ENCODE results near the gene TBC1D22A.
"Not testable (repeated sequence)": the region's sequence is repeated elsewhere in the genome, so short reads cannot be mapped to it uniquely, and the experiment has no call there.

TBC1D22A gene

DNA sequence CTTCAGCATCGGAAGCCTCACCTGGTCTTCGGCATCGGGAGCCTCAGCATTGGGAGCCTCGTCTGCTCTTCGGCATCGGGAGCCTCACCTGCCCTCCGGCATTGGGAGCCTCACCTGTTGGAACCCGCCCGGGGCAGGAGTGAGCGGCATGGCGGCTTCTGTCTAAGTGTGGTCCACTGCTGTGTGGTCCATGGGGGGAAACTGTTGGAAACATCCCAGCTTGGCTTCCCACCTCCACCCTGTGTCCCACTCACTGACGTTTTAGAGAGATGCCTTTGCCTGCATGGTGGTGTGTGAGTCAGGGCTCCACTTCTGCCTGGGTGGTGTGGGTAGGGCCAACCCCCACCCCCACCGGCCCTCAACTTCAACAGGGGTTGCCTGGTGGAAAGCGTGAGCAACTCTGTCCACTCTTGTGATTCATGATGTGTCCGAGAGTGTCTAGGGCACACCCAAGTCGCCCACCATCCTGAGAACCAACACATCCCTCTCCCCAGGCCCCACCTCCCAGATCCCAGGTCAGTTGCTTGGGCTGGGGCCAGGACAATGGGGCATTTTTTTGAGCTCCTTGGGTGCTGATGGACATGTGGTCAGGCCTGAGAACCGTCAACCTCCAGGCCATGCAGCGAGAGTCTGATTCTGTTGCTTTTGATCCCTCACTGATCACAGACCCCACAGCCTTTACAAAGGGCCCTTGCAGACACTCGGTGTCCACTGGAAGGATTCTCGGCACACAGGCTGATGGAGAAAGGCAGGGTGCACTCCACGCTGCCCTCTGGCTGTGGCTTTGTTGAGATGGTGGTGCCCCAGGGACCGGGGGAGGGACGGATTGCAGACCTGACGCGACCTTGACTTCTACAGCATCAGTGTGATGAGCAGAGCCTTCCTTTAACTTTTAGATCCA is 406.7 kb downstream of the TBC1D22A start:
- no peak for DNase-seq (ENCODE audit: low read depth in 2 of 2)

DNA sequence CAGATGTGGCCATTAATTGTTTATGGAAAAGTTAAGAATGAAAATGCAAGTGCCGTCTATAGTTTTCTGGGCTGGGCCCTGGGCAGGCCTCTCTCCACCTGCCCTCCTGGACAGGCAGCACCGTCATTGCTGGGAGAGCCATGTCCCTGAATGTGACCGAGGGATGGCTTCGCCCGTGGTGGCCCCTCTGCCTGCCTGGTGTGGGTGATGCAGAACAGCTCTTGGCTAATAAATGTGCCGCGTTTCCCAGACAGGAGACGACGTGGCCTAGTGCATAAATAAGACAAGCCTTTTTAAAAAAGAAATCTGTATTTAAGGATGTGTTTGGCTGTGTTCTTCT is 407.3 kb downstream of the TBC1D22A start:
- no peak for DNase-seq (ENCODE audit: low read depth in 2 of 2)

DNA sequence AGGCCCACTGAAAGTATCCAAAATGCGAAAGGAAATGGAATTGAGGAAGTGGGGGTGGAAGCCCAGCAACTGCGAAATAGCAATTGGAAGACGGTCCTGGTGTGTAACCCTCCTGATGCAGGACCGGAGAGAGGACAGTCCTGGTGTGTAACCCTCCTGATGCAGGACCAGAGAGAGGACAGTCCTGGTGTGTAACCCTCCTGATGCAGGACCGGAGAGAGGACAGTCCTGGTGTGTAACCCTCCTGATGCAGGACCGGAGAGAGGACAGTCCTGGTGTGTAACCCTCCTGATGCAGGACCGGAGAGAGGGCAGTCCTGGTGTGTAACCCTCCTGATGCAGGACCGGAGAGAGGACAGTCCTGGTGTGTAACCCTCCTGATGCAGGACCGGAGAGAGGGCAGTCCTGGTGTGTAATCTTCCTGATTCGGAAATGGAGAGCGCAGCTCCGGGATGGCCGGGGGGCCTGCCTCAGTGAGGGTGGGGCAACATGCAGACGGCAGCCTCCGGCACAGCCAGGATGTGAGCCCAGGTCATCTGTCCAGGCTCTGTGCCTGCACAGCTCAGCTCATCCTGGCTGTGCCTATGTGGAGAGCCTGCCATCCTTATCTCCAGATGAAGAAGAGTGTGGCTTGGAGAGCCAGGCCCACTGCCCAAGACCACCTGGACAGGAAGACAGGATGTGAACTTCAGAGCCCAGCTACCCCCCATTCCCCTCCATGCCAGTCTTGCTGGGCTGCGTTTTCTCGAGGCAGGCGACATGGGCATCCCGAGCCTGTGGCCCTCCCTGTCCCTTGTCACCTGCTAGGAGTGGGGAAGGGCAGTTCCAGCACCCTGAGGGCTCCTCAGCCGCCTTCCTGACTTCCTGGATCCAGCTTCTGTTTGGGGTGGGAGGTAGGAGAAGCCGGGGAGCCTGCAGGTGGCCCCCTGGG is 408.3 kb downstream of the TBC1D22A start:
- DNase-seq (ENCODE audit: low read depth in 2 of 2) = not testable (repeated sequence)

DNA sequence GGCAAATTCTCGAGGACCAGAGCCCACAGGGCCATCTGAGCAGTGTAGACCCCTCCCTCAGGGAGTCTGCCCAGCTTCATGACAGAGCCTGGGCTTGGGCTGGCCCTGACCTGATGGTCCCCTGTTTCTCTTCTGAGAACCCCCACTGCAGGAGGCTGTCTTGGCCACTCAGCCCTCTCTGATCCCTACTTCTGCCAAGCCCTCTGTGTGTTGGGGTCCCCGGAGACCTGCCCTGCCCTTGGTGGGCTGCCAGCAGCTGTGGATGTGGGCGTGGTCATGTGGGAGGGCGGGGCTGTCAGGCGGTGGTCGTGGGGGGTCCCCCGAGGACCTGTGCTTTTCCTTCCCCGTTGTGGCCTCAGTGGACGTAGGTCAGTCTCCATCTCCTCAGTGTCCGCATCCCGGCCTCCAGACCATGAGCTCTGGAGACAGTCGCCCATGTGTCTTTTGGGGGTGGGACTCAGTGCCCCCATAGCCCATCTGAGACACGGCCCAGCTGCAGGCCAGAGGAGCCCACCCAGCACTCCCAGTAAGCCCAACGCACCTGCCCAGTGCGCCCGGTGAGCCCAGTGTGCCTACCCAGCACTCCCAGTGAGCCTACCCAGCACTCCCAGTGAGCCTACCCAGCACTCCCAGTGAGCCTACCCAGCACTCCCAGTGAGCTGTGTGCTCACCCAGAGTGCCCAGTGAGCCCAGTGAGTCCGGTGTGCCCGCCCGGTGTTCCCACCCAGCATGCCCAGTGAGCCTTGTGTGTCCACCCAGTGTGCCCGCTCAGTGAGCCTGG is 409.2 kb downstream of the TBC1D22A start:
- DNase-seq (ENCODE audit: low read depth in 2 of 2) = no peak

DNA sequence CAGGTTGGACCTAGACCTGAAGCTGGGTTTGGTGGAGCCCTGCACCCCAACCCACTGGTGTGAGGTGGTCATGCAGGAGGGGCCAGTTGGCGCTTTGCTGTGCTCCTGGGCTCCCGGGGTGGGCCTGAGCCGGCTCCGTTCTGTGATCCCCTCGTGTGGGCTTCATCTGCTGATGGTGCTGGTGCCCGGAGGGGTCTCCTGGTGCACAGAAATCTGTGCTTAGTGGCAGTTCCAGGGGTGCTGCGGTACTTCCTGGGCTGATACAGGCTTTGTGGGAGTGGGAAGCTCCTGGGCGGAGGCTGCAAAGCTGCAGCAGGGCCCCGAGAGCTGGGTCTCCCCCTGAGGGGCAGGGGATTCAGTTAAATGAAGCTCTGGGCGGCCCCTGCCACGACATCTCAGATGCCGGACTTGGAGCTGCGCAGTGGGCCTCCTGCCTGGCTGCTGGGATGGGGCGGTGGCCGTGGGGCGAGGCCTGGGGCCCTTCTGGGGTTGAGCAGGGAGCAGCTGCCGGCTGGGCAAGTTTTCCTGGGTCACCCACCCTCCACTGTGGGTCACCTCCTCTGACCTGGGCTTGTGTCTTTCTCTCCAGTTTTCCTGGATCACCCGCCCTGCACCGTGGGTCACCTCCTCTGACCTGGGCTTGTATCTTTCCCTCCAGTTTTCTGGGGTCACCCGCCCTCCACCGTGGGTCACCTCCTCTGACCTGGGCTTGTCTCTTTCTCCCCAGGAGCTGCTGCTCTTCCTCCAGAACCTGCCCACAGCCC is 410.5 kb downstream of the TBC1D22A start:
- no peak for DNase-seq (ENCODE audit: low read depth in 2 of 2)

DNA sequence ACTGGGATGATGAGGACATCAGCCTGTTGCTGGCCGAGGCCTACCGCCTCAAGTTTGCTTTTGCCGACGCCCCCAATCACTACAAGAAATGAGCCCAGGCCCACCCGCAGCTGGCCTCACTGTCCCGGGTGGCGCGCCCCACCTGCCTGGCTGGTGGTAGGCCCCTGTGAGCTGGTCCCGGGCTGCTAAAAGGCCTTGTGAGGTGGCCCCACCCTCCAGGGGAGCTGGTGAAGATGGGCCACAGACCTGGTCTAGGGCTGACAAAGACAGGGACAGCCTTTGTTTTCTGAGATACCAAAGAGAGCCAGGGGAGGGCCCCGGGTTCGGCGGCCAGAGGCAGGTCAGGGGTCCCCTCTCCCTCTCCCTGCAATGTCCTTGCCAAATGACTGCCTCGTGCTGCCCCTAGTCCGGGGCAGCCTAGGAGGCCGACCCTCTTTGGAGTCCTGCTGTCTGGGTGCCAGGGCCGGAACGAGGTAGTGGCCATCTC is 411.1 kb downstream of the TBC1D22A start:
- no peak for DNase-seq (ENCODE audit: low read depth in 2 of 2)

DNA sequence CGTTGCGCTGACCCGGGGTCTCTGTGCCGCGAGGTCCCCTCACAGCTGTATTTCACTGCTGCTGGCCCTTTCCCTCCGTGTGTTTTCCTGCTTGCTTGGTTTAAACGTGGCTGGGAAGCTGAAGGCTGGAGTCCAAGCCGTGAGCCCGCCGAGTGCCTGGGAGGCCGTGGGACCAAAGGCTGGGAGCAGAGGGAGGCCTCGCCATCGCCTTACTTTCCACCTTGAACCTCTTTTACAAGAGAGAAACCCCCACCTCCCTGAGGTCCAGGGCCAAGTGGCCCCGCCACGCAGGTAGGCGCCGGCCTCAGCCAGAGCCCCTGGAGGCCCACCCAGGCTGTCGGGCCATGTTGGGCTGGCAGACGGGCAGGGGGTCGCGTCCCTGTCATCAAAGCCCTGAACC is 411.6 kb downstream of the TBC1D22A start:
- no peak for DNase-seq (ENCODE audit: low read depth in 2 of 2)

DNA sequence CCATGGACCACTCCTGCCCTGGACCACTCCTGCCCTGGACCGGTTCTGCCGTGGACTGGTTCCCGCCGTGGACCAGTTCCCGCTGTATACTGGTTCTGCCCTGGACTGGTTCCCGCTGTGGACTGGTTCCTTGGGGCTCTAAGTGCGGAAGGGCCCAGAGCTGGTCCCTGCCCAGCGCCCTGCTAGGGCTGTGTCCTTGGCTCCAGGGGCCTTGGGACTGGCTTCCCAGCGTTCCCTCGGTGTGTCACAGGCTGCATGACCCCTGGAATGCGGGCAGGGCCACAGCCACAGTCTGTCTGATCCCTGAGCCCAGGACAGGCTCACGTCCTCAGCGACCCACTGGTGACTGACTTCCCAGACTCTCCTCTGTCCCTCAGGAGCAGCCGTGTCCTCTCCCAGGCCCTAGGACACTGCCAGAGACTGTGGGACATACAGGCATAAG is 412.2 kb downstream of the TBC1D22A start:
- no peak for DNase-seq (ENCODE audit: low read depth in 2 of 2)

DNA sequence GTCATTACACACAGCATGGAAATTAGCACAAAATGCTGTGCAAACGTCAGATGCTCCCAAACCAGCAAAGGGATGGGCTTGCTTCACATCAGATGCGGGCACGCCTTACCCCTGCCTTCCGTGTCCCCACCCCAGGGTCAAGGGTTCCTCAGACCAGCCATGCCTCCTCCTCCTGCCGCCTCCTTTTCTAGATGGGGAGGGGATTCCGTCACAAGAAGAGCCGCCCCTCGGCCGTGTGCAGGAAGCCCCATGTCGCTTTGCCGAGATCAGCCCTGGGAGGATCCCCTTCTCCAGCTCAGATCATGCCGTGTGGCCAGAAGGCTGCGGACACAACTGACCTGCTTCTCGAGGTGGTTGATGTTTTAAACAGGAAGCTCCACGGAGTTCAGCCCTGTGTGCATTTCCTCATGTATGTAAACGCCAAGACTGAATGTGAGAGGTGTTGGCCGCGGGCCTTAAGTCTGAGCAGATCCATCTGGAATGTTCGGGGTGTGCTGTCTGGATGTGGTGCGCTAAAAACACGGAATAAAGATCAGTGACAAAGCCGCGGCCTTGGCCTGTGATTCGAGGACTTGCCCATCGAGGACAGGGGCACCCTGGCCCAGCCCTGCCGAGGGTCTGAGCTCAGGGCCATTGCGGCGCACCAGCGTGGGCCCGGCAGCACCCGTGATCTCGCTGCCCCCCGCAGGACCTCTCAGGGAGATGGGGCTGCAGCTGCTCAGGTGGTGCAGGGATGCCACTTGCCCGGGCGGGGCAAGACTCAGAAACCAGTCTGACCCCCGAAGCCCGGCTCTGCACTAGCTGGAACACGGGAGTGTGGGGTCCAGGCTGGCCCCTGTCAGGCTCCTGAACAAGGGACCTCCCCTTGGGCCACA is 412.9 kb downstream of the TBC1D22A start:
- DNase-seq (ENCODE audit: low read depth in 2 of 2) = no peak

DNA sequence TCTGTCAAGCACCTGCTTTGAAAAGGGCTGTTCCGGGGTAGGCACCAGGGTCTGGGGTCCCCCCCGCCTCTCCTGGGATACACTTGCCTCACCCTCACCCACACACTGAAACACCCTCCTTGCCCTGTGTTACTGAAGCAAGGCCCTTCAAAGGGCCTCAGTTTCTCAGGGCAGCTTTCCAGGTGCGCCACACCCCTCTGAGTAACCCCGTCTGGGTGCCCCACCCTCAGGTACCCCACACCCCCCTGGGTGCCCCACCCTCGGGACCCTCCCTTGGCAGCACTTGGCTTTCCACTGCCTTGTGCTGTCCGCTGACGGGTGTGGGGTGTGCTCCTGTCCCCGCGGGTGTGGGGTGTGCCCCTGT is 413.6 kb downstream of the TBC1D22A start:
- no peak for DNase-seq (ENCODE audit: low read depth in 2 of 2)

DNA sequence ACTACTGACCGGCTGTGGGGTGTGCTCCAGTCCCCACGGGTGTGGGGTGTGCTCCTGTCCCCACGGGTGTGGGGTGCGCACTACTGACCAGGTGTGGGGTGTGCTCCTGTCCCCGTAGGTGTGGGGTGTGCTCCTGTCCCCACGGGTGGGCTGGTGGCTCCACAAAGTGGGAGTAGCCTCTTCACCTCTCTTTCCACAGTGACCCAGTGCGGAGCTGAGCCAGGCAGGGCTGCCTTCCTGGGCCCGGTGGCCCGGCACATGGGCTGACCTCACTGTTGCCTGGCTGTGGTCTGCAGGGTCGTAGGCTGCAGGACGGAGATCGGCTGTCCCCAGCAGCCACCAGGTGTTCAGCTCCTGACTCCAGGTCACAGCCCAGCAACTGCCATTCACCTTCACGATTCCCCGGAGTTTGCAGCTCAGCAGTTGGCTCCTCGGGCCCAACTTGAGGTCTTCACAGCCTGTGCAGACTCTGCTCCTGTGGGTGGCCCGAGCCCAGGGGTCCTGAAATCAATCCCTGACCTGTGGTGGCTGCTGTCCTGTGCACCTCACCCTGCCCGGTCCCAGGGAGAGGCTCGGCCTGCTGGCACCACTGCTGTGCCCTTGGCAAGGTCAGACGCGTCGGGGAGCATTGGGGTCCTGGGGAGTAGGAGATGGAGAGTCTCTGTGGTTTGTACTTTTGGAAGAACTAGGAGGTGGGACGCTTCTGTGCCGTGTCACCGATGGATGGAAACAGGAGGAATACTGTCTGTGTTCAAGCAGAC is 414.3 kb downstream of the TBC1D22A start:
- DNase-seq (ENCODE audit: low read depth in 2 of 2) = no peak

DNA sequence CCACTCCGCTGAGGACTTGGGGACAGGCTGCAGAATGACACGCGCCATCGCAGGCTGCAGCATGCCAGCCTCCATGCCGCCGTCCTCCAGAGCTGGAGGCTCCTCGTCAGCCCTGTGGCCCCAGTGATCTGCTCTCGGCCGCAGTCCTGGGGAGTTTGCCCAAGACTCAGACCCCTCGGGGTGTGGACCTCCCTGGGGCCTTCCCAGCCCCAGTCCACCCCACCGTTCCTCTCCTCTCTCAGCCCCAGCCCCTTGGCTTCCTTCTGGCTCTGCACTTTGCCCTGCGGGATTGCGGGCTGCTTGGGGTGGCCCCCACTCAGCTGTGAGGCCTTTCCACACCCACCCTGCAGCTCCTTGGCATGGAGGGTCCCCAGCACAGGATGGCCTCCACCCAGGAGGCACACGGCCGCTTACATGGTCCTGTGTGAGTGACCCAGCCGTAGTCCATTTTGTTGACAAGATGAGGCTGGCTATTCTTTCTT is 414.9 kb downstream of the TBC1D22A start:
- no peak for DNase-seq (ENCODE audit: low read depth in 2 of 2)

DNA sequence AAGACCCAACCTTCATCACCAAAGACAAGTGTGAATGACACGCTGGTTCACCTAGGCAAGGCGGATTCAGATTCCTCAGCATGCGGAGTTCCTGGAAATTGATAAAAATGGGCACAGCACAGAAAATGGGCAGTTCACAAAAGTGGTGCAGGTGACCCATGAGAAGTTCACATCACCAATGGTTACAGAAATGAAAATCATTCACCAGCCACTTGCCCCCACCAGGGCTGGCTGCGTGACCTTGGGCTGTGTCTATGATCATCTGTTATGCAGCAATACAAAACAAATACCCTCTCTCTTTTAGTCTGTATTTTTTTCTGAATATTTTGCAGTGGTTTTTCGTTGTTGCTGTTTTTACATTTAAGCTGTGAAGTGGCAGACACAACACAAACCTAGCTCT is 415.9 kb downstream of the TBC1D22A start:
- DNase-seq (ENCODE audit: low read depth in 2 of 2) = no peak

DNA sequence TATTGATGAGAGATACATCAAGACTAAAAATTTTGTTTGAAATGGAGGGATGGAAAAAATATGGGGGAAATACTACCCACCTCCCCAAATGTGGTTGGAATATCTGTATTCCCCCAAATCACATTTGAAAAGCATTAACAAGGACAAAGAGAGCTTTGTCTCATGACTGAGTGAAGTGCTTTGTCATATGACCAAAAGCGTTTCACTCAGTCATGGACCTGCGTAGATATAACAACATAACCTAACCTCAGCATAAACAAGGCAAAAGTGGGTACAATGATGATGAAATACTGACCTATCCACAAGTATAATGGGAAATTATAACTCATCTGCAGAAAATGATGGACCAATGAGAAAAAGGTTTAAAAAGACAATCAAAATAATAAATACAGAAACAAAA is 418.3 kb downstream of the TBC1D22A start:
- no peak for DNase-seq (ENCODE audit: low read depth in 2 of 2)

DNA sequence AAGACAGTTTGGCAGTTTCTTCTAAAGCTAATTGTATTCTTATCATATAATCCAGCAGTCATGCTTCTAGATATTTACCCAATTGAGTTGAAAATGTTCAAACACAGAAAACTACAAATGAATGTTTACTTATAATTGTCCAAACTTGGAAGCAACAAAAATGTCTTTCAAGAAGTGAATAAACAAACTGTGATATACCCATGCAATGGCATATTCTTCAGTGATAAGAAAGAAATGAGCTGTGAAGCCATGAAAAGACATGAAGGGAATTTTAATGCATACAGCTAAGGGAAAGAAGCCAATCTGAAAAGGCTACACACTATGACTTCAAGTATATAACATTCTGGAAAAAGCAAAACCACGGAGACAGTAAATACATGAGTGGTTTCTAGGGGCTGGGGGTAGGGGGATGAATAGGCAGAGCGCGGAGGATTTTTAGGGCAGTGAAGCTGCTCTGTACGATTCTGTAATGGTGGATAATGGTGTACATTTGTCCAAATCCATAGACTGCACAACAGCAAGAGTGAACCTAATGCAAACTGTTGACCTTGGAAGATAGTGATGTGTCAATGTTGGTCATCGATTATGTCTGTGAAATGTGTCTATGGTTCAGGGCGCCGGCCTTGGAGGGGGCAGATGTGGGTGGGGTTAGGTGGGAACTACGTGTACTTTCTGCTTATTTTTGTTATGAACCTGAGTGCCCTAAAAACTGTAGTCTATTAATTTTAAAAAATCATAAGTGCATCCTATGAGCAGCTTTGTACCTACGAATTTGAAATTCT is 424.9 kb downstream of the TBC1D22A start:
- DNase-seq (ENCODE audit: low read depth in 2 of 2) = no peak

DNA sequence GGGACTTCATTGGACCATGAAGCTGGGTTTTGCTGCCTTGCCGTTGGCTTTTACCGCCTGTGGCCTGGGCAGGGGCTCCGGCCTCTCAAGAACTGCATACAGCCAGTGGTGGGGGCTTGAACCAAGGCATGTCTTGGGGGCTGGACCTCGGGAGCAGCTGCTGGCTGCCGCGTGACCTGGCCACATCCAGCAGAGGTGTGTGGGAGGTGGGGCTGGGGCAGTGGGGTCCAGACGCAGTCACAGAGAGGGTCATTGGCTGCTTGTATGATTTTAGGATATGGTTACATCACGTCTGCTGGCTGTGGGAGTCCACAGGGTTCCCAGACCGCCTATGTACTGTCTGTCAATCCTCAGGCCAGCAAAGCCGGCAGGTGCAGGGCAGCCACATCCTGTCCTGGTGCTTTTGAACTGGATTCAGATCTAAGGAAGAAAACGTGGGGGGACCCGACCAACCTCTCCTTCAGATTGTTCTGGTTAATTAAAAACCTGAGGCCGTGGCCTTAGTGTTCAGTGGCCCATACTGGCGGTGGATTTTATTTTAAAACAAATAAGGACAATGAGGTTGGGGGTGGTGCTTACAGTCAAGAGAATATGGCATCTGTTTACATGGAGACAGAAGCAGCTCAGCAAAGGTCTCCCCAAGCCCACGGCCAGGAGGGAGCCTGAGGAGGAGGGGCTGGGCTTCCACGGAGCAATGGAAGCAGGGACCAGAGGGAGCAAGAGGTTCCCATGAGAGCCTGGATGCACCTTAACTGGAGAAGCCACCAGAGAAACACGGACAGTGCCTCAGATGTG is 426.0 kb downstream of the TBC1D22A start:
- no peak for DNase-seq (ENCODE audit: low read depth in 2 of 2)

DNA sequence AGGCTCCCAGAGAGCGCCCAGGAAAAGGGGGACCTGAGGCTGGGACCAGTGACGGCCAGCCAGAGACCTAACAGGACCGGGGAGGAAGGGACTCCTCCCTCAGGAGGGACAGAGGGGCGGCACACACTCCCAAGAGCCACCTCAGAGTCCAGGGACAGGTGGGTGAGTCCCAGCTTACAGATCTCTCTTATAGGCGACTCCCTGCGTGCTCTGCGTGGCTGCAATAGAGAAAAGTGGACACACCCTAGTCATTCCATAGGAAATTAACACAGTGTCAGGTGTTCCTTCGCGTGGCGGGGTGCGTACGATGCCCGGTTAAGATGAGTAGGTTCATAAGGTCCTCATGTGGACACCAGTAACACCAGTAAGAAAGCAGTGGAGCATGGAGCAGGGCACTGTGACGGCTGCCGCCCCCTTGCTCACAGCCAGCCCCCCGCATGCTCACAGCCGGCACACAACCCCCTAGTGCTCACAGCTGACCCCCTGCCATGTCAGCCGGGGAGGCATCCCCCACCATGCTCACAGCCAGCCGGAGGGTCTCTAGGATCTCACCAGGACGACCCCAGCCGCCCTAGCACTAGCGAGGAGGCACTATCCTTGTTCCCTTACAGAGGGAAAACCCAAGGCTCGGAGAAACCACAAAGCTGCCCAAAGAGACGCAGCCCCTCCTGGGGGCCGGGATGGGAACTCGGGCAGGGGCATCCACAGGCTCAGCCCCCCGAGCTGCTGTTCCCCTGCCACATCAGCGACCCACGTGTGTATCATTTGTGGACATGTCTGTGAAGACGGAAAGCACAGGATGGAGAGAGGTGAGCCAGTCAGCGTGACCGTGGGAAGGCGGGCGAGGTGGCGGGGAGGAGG is 426.8 kb downstream of the TBC1D22A start:
- no peak for DNase-seq (ENCODE audit: low read depth in 2 of 2)

Data from stimulated activated CD8-positive, alpha-beta memory T cell treated with anti-CD3 and anti-CD28 coated beads, Interleukin-15, amount 100 ng/mL, for 4 hours (primary cell).